Tibial artery (tissue), 4 donors: ENCODE results near the gene ITGB5.

Experiments
- DNase-seq, 2 donors: peaks; one replicate each; pipeline ENCODE4 v3.0.0-alpha.2; 2019
- H3K27ac ChIP-seq, 2 donors: fragments of 200-600 bp; sonication (generic) in 1 of 2; 1 replicate in 1 of 2; 2 replicates in 1 of 2; pipeline ENCODE4 v1.5.1; 2018 to 2019; ENCODE audit warnings: mild to moderate bottlenecking in 1 of 2
- H3K27me3 ChIP-seq, 2 donors: fragments of 200-600 bp; sonication (generic) in 1 of 2; one replicate each; pipeline versions ENCODE4 v1.5.1 to v1.6.0; 2016 to 2019
- H3K36me3 ChIP-seq, 3 donors: fragments of 200-600 bp; sonication (generic) in 2 of 3; one replicate each; pipeline ENCODE4 v1.5.1; 2016 to 2019; ENCODE audit warnings: mild to moderate bottlenecking in 2 of 3
- H3K4me1 ChIP-seq, 4 donors: fragments of 200-600 bp; sonication (generic) in 2 of 4; 1 replicate in 3 of 4; 2 replicates in 1 of 4; pipeline ENCODE4 v1.5.1; 2016 to 2019
- H3K4me3 ChIP-seq, 2 donors: fragments of 200-600 bp; sonication (generic) in 1 of 2; 1 replicate in 1 of 2; 2 replicates in 1 of 2; pipeline ENCODE4 v1.5.1; 2018 to 2019; ENCODE audit warnings: mild to moderate bottlenecking in 2 of 2
- H3K9me3 ChIP-seq, 3 donors: fragments of 200-600 bp; sonication (generic) in 1 of 3; one replicate each; pipeline ENCODE4 v1.5.1; 2016 to 2019
- intact Hi-C: fragments of 100-400 bp; cut with DNase I; formaldehyde crosslinking; loops from one replicate; pipeline ENCODE4 v1.15.0; 2023; ENCODE audit warnings: low total_unique reads
- TF ChIP-seq, protein P1 (sequence below), 2 experiments: fragments of 200-600 bp in 1 of 2; fragments of 450-650 bp in 1 of 2; IDR thresholded peaks; one replicate each; pipeline ENCODE4 v1.5.1; 2017 to 2019; ENCODE audit warnings: antibody characterized with exemption in 2 of 2, mild to moderate bottlenecking in 1 of 2, moderate library complexity in 1 of 2

Gene ITGB5

GRCh38 chr3:124768812-124769211 lies 118.4 kb downstream of the ITGB5 start:
- H3K27ac ChIP-seq = no peak overlapping the region
- peak in 1 of 2 donors; percentile 12 for DNase-seq
- H3K36me3 ChIP-seq = peaks cover 50 to 67% (median 58%) of the 10 kb centered on the region in 3 donors
- no peaks in the 10 kb centered on the region for H3K9me3 ChIP-seq
- intact Hi-C loops = no loop called here
- no peaks in the 10 kb centered on the region for H3K27me3 ChIP-seq
- no peak overlapping the region for H3K4me3 ChIP-seq
- peaks cover 0 to 39% (median 35%) of the 10 kb centered on the region in 4 donors for H3K4me1 ChIP-seq
- TF ChIP-seq, protein P1, sequence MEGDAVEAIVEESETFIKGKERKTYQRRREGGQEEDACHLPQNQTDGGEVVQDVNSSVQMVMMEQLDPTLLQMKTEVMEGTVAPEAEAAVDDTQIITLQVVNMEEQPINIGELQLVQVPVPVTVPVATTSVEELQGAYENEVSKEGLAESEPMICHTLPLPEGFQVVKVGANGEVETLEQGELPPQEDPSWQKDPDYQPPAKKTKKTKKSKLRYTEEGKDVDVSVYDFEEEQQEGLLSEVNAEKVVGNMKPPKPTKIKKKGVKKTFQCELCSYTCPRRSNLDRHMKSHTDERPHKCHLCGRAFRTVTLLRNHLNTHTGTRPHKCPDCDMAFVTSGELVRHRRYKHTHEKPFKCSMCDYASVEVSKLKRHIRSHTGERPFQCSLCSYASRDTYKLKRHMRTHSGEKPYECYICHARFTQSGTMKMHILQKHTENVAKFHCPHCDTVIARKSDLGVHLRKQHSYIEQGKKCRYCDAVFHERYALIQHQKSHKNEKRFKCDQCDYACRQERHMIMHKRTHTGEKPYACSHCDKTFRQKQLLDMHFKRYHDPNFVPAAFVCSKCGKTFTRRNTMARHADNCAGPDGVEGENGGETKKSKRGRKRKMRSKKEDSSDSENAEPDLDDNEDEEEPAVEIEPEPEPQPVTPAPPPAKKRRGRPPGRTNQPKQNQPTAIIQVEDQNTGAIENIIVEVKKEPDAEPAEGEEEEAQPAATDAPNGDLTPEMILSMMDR (IDR thresholded peaks at IDR 0.05) = no peak

DNA sequence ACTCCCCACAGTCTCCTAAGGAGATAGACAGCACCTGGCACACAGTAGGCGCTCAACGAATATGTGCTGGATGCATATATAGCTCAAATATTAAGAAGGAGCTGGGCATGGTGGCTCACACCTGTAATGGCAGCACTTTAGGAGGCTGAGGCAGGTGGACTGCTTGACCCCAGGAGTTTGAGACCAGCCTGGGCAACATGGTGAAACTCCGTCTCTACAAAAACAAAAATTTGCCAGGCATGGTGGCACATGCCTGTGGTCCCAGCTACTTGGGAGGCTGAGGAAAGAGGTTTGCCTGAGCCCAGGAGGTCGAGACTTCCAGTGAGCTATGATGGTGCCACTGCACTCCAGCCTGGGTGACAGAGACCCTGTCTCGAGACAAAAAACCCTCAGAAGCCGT lies 119.5 kb downstream of the ITGB5 start:
- peaks cover 59 to 72% (median 69%) of the 10 kb centered on the region in 3 donors for H3K36me3 ChIP-seq
- no peaks in the 10 kb centered on the region for H3K27me3 ChIP-seq
- intact Hi-C loops = no loop called here
- peaks cover 0 to 28% (median 27%) of the 10 kb centered on the region in 4 donors for H3K4me1 ChIP-seq
- H3K9me3 ChIP-seq = no peaks in the 10 kb centered on the region
- DNase-seq = peak in 1 of 2 donors; percentile 20
- TF ChIP-seq, protein P1 (IDR thresholded peaks at IDR 0.05) = no peak
- no peak overlapping the region for H3K27ac ChIP-seq
- no peak overlapping the region for H3K4me3 ChIP-seq

- no peak for DNase-seq
- Histone ChIP-seq H3K27ac (no peak overlapping the region), H3K9me3 (no peaks in the 10 kb centered on the region), H3K4me1 (peaks cover 0 to 26% (median 23%) of the 10 kb centered on the region in 4 donors), H3K27me3 (no peaks in the 10 kb centered on the region), H3K4me3 (no peak overlapping the region), H3K36me3 (peaks cover 59 to 76% (median 72%) of the 10 kb centered on the region in 3 donors)
- TF ChIP-seq, protein P1 (IDR thresholded peaks at IDR 0.05) = no peak
- intact Hi-C loops = no loop called here
These were observed 119.9 kb downstream of the ITGB5 start for GRCh38 chr3:124767264-124767663.

GRCh38 chr3:124766113-124767095 lies 120.8 kb downstream of the ITGB5 start:
- Histone ChIP-seq H3K36me3 (peaks cover 59 to 76% (median 72%) of the 10 kb centered on the region in 3 donors), H3K4me1 (peaks cover 0 to 26% (median 16%) of the 10 kb centered on the region in 4 donors), H3K9me3 (no peaks in the 10 kb centered on the region), H3K27me3 (no peaks in the 10 kb centered on the region), H3K27ac (no peak overlapping the region), H3K4me3 (no peak overlapping the region)
- intact Hi-C loops = no loop called here
- DNase-seq = peak in 1 of 2 donors; percentile 15
- TF ChIP-seq, protein P1 (IDR thresholded peaks at IDR 0.05) = no peak

DNA sequence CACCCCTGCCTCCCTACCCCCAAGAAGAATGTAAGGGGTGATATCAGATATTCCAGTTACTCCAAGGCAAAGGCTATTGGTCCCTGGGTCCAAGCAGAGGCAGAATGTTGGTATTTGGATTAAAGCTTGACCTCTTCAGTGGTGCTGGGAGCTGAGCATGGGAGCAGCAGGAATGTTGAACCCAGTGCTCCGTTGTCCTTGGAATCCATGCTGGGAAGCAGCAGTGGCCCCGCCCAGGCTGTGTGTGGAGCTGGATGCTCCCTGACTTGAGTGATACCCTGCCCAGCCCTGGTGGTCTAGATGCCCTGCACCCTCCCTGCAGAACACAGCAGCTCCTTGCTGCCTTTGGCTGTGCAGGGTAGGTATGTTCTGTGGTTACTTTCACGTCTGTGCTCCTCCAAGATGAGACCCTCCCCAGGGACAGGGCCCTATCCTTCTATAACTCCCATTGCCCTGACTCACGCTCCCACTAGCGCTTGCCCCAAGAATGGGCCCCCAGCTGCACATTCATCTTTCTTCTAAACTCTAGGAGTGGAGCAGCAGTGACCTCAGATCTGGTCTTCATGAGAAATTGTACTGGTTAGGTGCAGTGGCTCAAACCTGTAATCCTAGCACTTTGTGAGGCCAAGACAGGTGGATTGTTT lies 121.8 kb downstream of the ITGB5 start:
- Histone ChIP-seq H3K27me3 (no peaks in the 10 kb centered on the region), H3K27ac (peak overlapping the region in 1 of 2 donors; percentile 27), H3K4me1 (peaks cover 0 to 25% (median 11%) of the 10 kb centered on the region in 4 donors), H3K9me3 (no peaks in the 10 kb centered on the region), H3K4me3 (no peak overlapping the region), H3K36me3 (peaks cover 59 to 76% (median 72%) of the 10 kb centered on the region in 3 donors)
- TF ChIP-seq, protein P1 (IDR thresholded peaks at IDR 0.05) = no peak
- intact Hi-C loops = no loop called here
- no peak for DNase-seq
